Liver (tissue), 9 donors: ENCODE results near the gene CTNNBL1. TPM values are rescaled to one million over a fixed set of nuclear protein-coding genes. Genes with fewer than 3 reads are reported as not detected.

Source experiments
- DNase-seq: peaks from one replicate; pipeline ENCODE4 v3.0.0-alpha.2; 2017; ENCODE audit warnings: low spot score
- H3K27ac ChIP-seq, 2 donors: one replicate each; pipeline ENCODE4 v1.7.0; 2013; ENCODE audit warnings: inconsistent platforms in 2 of 2, low read length in 2 of 2, control low read depth in 1 of 2, low read depth in 1 of 2, mild to moderate bottlenecking in 1 of 2
- H3K27me3 ChIP-seq, 4 donors: one replicate each; pipeline versions ENCODE4 v1.6.1 to v1.7.0; 2013; ENCODE audit warnings: low read length in 3 of 4, inconsistent platforms in 1 of 4, mild to moderate bottlenecking in 1 of 4, moderate library complexity in 1 of 4; ENCODE audit not compliant: control insufficient read depth in 4 of 4, insufficient read depth in 4 of 4
- H3K36me3 ChIP-seq, 4 donors: one replicate each; pipeline versions ENCODE4 v1.6.1 to v1.7.0; 2013; ENCODE audit warnings: low read length in 3 of 4, mild to moderate bottlenecking in 3 of 4, low read depth in 1 of 4, moderate library complexity in 1 of 4; ENCODE audit not compliant: control insufficient read depth in 4 of 4, insufficient read depth in 3 of 4
- H3K4me1 ChIP-seq, 4 donors: one replicate each; pipeline versions ENCODE4 v1.6.1 to v1.7.0; 2013; ENCODE audit warnings: low read length in 3 of 4, mild to moderate bottlenecking in 3 of 4, moderate library complexity in 1 of 4; ENCODE audit not compliant: control insufficient read depth in 4 of 4, insufficient read depth in 4 of 4
- H3K4me3 ChIP-seq, 3 donors: one replicate each; pipeline versions ENCODE4 v1.6.1 to v1.7.0; 2013; ENCODE audit warnings: low read length in 3 of 3, control low read depth in 1 of 3, low read depth in 1 of 3, mild to moderate bottlenecking in 1 of 3
- H3K9ac ChIP-seq, 2 donors: one replicate each; pipeline ENCODE4 v1.7.0; 2013; ENCODE audit warnings: low read length in 2 of 2, mild to moderate bottlenecking in 2 of 2, moderate library complexity in 2 of 2, control low read depth in 1 of 2, low read depth in 1 of 2
- H3K9me3 ChIP-seq, 4 donors: one replicate each; pipeline versions ENCODE4 v1.6.1 to v1.7.0; 2013; ENCODE audit warnings: low read length in 3 of 4; ENCODE audit not compliant: control insufficient read depth in 4 of 4
- ATF3 ChIP-seq: IDR thresholded peaks from 2 replicates; pipeline ENCODE4 v1.6.1; 2016; ENCODE audit warnings: antibody characterized with exemption
- CTCF ChIP-seq: fragments of 150-350 bp; IDR thresholded peaks from 2 replicates; pipeline ENCODE4 v1.5.1; 2017; ENCODE audit warnings: improper control_type of control experiment, low read depth, low read length; ENCODE audit not compliant: missing input control
- EGR1 ChIP-seq, 2 donors: IDR thresholded peaks; 2 replicates each; pipeline ENCODE4 v1.6.1; 2016 to 2018; ENCODE audit warnings: antibody characterized with exemption in 2 of 2, low read depth in 2 of 2
- FOXA1 ChIP-seq: IDR thresholded peaks from 2 replicates; pipeline ENCODE4 v1.6.1; 2016; ENCODE audit warnings: antibody characterized with exemption
- FOXA2 ChIP-seq: IDR thresholded peaks from 2 replicates; pipeline ENCODE4 v1.6.1; 2016; ENCODE audit warnings: antibody characterized with exemption
- GABPA ChIP-seq, 2 donors: IDR thresholded peaks in 1 of 2; conservative IDR thresholded peaks in 1 of 2; 2 replicates each; pipeline ENCODE4 v1.6.1; 2016; ENCODE audit warnings: antibody characterized with exemption in 2 of 2, mild to moderate bottlenecking in 1 of 2, moderate library complexity in 1 of 2
- HNF4A ChIP-seq, 2 donors: conservative IDR thresholded peaks; 2 replicates each; pipeline ENCODE4 v1.6.1; 2016; ENCODE audit warnings: antibody characterized with exemption in 2 of 2, mild to moderate bottlenecking in 2 of 2
- HNF4G ChIP-seq: IDR thresholded peaks from 2 replicates; pipeline ENCODE4 v1.6.1; 2016; ENCODE audit warnings: antibody characterized with exemption
- JUND ChIP-seq, 2 donors: IDR thresholded peaks; 2 replicates each; pipeline ENCODE4 v1.6.1; 2016; ENCODE audit warnings: antibody characterized with exemption in 2 of 2
- MAX ChIP-seq: IDR thresholded peaks from 2 replicates; pipeline ENCODE4 v1.6.1; 2016; ENCODE audit warnings: antibody characterized with exemption
- NR2F2 ChIP-seq: IDR thresholded peaks from 2 replicates; pipeline ENCODE4 v1.6.1; 2016; ENCODE audit warnings: antibody characterized with exemption
- RAD21 ChIP-seq, 2 donors: IDR thresholded peaks; 2 replicates each; pipeline ENCODE4 v1.6.1; 2016; ENCODE audit warnings: antibody characterized with exemption in 2 of 2, mild to moderate bottlenecking in 2 of 2
- REST ChIP-seq: IDR thresholded peaks from 2 replicates; pipeline ENCODE4 v1.6.1; 2016; ENCODE audit warnings: antibody characterized with exemption, mild to moderate bottlenecking
- RXRA ChIP-seq, 2 donors: IDR thresholded peaks; 2 replicates each; pipeline ENCODE4 v1.6.1; 2017 to 2018; ENCODE audit warnings: antibody characterized with exemption in 2 of 2, mild to moderate bottlenecking in 1 of 2
- SP1 ChIP-seq: IDR thresholded peaks from 2 replicates; pipeline ENCODE4 v1.6.1; 2018; ENCODE audit warnings: antibody characterized with exemption, mild to moderate bottlenecking
- TAF1 ChIP-seq: conservative IDR thresholded peaks from 2 replicates; pipeline ENCODE4 v1.6.1; 2016; ENCODE audit warnings: antibody characterized with exemption, mild to moderate bottlenecking
- YY1 ChIP-seq: IDR thresholded peaks from 2 replicates; pipeline ENCODE4 v1.6.1; 2016; ENCODE audit warnings: antibody characterized with exemption, mild to moderate bottlenecking
- ZBTB33 ChIP-seq: IDR thresholded peaks from 2 replicates; pipeline ENCODE4 v1.6.1; 2016; ENCODE audit warnings: antibody characterized with exemption
- WGBS: extraction: QIAGEN DNeasy Blood & Tissue Kit; methylation state at CpG from one replicate; pipeline ENCODE4 v1.1.7; 2013; 5-methylcytosine and 5-hydroxymethylcytosine counted together
- polyA plus RNA-seq, 2 donors: library from polyadenylated mRNA; stranded (reverse) in 1 of 2; unstranded in 1 of 2; fragments of 200-250 nt in 1 of 2; fragments of >200 nt in 1 of 2; fragmentation: Nextera tagmentation in 1 of 2; extraction: Ambion mirVana in 1 of 2; gene quantifications; one replicate each; pipeline versions ENCODE4 v1.2.1 to v1.2.3, GENCODE V29; 2013 to 2015
- total RNA-seq, 2 donors: library from RNA; depleted of rRNA; stranded (reverse); fragments of >200 nt; gene quantifications; one replicate each; pipeline ENCODE4 v1.2.3, GENCODE V29; 2014
- donor health status: healthy.
- donor health status: healthy.
- donor health status: healthy.
- donor health status: healthy.
- donor health status: healthy.

CTNNBL1 gene
- total and polyA plus RNA-seq, 4 donors: 18.3 to 25.4 (median 20.3) TPM

GRCh38 chr20:37850036-37850592 lies 156.3 kb downstream of the CTNNBL1 start:
- TF ChIP-seq RAD21 (IDR thresholded peaks at IDR 0.05): no peak
- no peak for TF ChIP-seq MAX
- no peak for TF ChIP-seq FOXA2
- no peak for TF ChIP-seq NR2F2
- no peak for TF ChIP-seq GABPA (IDR thresholded peaks at IDR 0.05 in 1 of 2, conservative IDR thresholded peaks at IDR 0.05 in 1 of 2)
- WGBS: 94% methylated on average over 6 of the region's 6 CpGs

GRCh38 chr20:37850724-37851355 lies 157.0 kb downstream of the CTNNBL1 start:
- DNase-seq: peak; percentile 56
- TF ChIP-seq MAX (no peak), RXRA (IDR thresholded peaks at IDR 0.05) (no peak), HNF4A (conservative IDR thresholded peaks at IDR 0.05) (no peak), REST (no peak), SP1 (no peak), ATF3 (no peak), EGR1 (IDR thresholded peaks at IDR 0.05; ENCODE audit: low read depth in 2 of 2) (no peak), FOXA1 (no peak), JUND (IDR thresholded peaks at IDR 0.05) (no peak), ZBTB33 (no peak), FOXA2 (no peak), HNF4G (no peak), CTCF (no peak), YY1 (no peak), GABPA (IDR thresholded peaks at IDR 0.05 in 1 of 2, conservative IDR thresholded peaks at IDR 0.05 in 1 of 2) (no peak), RAD21 (IDR thresholded peaks at IDR 0.05) (no peak), TAF1 (no peak), NR2F2 (no peak)
- Histone ChIP-seq H3K4me1 (no peaks in the 10 kb centered on the region), H3K27ac (no peak overlapping the region), H3K9ac (no peak overlapping the region), H3K36me3 (peaks cover 9 to 48% (median 22%) of the 10 kb centered on the region in 4 donors), H3K27me3 (no peaks in the 10 kb centered on the region), H3K9me3 (no peaks in the 10 kb centered on the region), H3K4me3 (no peak overlapping the region)
- WGBS: 79% methylated on average over 10 of the region's 10 CpGs

More at GRCh38 chr20:37850036-37850592, 156.3 kb downstream of the CTNNBL1 start:
- DNase-seq: no peak
- Histone ChIP-seq H3K36me3 (peaks cover 9 to 53% (median 20%) of the 10 kb centered on the region in 4 donors), H3K27me3 (no peaks in the 10 kb centered on the region), H3K9ac (no peak overlapping the region), H3K4me3 (no peak overlapping the region), H3K4me1 (no peaks in the 10 kb centered on the region), H3K9me3 (no peaks in the 10 kb centered on the region), H3K27ac (no peak overlapping the region)
